ENCODE results near the gene DHRS3.
"Not testable (repeated sequence)": the region's sequence is repeated elsewhere in the genome, so short reads cannot be mapped to it uniquely, and the experiment has no call there.

DHRS3 gene

DNA sequence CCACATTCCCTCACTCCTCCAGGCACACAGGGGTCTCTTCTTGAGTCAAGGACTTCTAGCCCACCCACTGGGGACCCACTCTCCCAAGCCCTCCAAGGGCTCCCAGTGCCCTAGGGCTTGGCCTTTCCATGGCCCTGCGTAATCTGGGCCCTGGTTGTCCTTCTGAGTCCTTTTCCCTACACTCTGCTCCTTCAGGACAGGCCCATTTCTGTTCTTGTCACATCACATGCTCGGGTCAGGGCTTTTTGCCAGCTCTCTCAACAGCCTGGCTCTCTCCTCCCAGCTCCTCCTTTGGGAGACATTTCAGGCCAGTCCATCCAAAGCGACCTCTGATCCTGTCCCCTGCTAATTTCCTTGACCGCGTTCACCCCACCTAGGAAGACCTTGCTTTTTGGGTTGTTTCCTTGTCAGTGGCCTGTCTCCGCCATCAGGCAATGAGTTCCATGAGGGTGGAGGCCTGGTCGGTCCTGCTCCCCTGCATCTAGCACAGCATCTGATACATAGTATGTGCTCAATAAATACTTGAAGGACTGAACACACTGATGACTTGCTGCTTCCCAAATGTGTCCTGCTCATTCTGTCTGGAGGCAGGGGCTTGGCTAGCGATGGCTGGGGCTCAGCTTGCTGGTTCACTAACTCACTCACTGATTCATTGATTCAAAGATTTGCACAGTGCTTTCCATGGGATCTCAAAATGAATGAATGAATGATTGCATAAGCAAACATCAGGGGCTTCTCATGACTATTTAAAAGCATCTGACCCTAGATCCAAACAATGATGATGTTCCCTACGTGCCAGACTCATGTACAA, 44.8 kb downstream of the DHRS3 start:
- no peak for FAIRE-seq

DNA sequence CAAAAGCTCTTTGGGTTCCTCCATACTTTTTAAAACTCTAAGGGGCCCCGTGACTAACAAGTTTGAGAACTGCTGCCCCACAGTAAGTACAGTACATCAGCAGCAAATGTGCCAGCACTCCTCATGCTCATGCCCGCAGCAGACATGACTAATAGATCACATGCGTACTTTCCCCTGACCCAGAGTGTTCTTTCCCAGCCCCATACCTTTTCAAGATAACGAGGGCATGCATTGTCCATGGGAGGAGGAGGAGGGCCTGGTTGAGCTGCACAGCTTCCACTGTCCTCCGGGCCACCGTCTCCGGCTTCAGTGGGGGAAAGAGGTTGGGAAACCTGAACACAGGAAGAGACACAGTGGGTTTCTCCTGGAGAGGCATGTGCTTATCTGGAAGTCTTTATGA, 45.5 kb downstream of the DHRS3 start:
- no peak for FAIRE-seq

DNA sequence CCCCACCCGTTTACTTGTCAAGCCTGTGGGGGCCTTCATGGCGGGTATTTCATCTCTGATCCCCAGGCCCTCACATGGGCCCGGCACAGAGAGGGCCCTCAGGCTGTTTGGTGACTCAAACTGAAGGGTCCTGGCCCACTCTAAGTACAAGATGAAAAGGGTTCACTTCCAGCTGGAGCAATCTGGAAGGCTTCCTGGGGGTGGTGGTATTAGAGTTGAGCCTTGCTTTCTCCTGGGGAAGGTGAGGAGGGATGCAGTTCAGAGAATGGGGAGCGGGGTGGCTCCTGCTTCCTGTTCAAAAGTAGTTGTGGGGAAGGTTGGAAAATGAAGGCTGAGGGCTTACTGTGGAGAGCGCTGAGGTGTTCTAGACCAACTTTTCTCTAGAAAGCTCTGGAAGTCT, 47.7 kb downstream of the DHRS3 start:
- no peak for FAIRE-seq

DNA sequence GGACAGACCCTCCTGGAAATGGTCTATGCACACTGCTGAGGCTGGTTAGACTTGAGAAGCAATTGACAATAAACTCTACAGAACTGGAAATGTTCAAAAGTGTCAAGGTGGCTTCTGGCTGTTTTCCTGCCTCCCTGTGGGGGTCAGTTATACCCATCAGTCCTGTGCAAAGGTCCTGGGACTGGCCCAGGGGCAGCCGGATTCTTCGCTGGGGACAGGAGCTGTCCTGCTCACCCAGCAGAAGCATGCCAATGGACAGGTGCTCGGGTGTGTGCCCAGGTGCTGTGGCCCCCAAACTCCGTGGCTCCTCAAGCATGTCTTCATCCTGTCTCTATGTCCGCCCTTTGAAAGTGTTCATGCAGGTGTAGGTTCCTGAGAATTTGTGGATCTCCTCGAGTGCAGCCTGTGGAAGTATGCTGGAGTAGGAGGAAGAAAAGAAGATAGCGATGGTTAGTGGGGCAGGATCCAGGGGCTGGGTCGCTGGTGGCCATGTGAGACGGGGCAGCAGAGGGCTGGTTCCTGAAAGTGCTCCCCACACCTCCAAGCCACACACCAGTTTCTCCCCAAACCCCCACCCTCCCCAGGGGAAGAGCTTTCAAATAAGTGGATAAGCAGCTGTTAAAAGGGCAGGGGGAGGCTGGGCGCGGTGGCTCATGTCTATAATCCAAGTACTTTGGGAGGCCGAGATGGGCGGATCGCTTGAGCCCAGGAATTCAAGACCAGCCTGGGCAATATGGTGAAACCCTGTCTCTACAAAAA, 49.8 kb downstream of the DHRS3 start:
- no peak for FAIRE-seq

DNA sequence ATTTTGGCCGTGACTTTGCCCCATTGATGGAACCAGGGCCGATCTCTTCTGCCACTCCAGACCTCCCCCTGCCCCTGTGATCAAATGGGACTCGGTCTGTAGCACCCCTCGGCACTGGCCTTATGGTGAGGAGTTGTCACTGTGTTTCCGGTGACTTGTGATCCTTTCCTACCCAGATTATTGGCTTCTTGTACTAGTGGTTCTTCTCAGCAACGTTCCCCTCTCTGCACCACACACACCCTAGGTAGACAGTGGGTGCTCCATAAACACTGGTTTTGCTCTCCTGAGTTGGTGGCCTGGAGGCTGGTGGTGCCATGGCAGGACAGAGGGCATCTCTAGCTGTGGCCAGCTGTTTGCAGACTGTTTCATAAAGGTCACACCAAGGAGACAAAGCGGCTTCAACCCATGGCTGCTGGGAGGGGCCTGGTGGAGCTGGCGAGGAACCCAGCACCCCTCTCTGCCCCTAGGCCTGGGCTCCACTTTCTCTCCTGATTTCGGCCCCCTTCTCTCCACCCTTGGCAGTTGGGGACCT, 50.7 kb downstream of the DHRS3 start:
- FAIRE-seq = no peak

DNA sequence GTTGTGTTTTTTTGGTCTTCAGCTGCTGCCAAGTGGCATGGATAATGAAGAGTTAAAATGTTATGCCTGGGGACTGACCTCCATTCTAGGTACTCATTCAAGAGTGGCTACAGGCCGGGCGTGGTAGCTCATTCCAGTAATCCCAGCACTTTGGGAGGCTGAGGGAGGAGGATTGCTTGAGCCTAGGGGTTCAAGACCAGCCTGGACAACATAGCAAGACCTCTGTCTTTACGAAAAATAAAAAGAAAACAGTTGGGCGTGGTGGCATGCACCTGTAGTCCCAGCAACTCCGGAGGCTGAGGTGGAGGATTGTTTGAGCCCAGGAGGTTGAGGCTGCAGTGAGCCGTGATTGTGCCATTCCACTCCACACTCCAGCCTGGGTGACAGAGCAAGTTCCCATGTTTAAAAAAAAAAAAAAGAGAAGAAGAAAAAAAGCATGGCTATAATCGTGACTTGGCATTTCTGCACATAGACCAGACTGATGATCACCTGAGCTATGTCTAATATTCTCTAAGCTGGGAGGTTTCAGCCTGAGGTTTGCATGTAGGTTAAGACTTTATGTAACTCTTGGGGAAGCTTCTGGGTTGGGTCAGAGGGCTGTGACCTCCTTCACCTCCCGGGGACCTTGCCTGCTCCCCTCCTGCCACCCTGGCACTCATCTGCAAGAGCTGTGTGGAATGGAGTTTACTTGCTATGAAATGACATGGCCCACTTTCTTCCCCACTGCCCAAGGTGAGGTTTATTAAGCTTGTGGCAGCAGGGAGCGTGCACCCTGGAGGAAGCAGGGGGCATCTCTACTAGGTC, 51.3 kb downstream of the DHRS3 start:
- no peak for FAIRE-seq

DNA sequence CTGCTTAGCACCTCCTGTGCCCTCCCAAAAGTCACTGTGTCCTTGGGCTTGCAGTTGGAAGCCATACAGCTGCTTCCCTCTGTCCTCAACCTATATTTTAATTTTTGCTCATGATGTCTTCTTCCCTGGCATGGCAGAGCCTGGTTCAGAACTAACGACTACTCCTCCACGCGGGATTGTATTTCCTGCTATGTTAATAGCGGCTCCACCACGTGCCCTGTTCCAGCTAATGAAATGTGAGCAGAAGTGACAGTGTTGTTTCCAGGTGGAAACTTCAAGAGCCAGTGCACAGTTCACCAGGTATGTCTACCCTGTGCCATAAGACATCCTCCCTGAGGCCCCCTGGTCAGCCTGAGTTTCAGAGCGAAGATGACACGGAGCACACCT, 52.1 kb downstream of the DHRS3 start:
- no peak for FAIRE-seq

DNA sequence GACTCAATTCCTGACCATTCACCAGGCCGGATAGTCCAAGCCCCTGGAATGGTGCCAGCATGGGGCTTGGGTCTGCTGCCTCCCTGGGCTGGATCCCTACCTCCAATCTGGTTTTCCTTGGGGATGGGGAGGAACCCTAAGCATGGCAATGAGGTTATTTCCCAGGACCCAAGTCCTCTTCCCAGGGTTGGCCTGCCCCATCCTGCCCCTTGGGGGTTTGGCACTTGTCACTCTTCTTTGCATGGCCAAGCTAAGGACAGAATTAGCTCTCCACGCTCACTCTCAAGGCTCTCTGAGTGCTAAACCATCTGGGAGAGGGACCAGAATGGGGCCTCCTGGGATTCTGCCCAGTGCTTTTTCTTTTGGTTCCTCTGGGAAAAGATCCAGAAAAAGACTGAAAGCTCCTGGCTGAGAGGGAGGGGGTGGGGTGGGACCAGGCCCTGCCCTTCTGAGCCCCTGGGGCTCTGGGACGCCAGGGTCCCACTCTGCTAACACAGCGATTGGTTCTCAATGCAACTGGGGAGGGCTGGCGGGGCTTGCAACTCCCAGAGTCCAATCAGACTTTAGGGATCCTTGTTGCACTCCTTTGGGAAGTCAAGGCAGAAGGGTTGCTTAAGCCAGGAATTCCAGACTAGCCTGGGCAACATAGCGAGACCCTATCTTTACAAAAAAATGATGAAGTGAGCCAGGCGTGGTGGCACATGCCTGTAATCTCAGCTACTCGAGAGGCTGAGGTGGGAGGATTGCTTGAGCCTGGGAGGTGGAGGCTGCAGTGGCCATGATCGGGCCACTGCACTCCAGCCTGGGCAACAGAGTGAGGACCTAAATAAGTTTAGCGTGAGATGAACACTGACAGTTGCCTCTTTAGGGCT, 52.7 kb downstream of the DHRS3 start:
- no peak for FAIRE-seq

DNA sequence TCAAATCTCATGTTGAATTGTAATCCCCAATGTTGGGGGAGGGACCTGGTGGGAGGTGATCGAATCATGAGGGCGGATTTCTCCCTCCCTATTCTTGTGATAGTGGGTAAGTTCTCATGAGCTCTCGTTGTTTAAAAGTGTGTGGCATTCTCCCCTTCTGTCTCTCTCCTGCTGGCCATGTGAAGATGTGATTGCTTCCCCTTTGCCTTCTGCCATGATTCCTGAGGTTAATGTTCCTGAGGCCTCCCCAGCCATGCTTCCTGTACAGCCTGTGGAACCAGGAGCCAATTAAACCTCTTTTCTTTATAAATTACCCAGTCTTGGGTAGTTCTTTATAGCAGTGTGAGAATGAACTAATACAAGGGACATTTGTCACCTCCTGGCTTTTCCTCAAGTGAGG, 53.8 kb downstream of the DHRS3 start:
- not testable (repeated sequence) for FAIRE-seq

DNA sequence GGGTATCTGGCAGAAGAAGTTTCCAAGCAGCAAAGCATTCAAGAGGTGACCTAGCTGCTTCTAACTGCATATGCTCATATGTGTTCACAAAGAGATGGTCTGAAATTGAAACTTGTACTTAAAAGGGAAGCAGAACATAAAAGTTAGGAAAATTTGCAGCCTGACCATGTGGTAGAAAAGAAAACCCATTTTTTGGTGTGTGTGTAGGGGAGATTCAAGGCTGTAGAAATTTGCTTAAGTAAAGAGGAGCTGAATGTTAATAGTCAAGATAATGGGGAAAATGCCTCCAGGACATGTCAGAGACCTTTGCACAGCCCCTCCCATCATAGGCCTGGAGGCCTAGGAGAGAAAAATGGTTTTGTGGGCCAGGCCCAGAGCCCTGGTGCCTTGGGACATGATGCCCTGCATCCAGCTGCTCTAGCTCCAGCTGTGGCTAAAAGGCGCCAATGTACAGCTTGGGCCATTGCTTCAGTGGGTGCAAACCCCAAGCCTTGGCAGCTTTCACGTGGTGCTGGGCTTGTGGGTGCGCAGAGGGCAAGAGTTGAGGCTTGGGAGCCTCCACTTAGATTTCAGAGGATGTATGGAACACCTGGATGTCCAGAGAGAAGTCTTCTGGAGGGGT, 54.9 kb downstream of the DHRS3 start:
- no peak for FAIRE-seq

DNA sequence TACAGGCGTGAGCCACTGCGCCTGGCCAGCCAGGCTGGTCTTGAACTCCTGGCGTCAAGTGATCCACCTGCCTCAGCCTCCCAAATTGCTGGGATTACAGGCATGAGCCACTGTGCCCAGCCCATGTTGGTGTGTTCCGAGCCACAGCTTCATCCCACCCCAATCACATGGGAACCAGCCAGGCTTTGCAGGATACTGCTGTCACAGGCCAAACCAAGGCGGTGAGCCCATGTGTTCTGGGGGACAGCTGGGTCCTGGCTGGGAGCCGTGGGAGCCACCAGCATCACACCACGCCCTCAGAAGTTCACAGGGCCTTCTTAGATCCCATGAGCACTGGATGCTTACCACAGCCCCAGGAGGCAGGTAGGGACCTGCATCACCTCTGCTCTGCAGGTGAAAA, 56.9 kb downstream of the DHRS3 start:
- FAIRE-seq = no peak

DNA sequence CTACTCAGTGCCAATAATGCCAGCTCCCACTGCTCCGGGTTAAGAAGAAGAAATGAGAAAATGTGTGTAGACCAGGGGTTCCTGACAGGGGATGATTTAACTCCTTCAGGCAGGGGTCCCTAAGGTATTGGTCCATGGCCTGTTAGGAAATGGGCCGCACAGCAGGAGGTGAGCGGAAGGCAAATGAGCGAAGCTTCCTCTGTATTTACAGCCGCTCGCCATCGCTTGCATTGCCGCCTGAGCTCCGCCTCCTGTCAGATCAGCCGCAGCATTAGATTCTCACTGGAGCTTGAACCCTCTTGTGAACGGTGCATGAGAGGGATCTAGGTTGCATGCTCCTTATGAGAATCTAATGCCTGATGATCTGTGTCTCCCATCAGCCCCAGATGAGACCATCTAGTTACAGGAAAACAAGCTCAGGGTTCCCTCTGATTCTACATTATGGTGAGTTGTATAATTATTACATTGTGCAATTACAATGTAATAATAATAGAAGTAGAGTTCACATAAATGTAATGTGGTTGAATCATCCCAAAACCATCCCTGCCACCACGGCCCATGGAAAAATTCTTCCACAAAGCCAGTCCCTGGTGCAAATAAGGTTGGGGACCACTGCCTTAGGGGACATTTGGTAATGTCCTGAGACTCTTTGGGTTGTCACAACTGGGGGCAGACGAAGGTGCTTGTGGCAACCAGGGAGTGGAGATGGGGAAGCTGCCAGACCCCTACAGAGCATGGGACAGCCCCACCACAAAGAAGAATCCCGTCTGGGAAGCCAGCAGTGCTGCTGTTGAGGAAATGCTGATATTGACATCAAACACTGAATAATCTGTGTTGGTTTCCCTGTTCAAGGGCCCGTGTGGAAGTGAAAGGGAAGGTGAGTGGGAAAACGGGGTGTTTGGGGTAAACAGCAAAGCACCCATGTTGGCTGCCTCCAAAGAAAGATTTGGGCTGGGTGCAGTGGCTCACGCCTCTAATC, 60.8 kb downstream of the DHRS3 start:
- FAIRE-seq = no peak

DNA sequence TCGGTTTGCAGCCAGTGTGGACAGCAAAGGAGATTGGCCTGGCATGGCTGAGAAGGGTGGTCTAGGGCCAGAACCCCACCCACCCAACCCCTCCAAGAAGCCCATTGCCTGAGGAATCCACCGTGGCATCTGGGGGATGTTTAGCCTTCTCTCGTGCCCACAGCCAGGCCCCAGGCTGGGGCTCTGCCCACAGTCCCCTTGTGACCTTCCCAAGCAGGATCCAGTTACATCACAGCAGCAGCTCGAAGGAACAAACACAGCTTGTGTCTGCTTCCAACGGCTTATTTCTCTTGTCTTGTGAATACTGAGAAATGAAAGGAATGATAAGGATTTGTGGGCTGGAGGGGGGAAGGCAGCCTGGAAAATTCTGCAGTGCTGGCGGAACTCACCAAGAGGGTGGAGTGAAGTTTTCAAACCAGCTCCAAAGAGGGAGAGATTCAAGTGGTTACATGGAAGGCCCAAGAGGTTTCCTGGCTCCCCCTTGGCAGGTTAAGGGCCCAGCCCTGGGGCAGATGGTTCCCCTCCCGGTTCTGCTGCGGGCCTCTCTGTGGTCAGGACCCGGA, 61.6 kb downstream of the DHRS3 start:
- no peak for FAIRE-seq

DNA sequence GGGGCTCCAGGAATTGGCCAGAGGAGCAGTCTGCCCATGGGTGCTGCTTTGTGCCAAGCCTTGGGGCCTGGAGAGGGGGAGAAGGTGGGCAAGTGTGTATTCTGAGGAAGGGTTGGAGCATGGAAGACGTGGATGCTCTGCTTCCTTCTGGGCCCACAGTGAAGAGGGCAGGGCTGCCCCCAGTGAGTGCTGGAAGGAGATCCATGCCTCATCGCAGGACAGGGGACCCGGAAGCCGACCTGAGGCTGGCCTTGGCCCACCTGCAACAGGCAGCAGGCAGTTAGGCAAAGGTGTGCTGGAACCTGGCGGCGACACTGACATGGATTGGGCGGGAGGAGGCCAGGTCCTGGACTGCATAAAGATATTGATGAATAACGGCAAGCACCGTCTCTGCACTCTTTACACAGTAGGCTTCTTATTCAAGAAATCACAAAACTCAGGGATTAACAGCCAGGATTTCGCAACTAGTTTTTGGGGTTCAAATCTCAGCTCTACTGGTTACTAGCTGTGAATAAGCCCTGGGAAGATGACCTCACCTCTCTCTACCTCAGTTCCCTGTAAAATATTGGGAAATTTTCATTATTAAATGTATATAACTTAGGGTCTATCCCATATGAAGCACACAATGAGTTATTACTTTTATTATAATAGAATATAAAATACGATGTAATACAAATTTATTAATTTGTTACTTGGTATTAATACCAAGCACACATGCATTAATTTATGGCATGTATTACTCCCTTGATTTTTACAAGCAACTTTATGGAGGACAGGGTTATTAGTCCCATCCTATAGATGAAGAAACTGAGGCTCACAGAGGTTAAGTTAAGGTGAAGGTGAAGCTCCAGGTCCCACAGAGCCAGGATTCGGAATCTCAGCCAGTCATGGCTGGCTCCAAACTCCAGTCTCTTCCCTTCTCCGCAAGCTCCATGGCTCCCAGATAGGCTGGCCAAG, 62.3 kb downstream of the DHRS3 start:
- no peak for FAIRE-seq

DNA sequence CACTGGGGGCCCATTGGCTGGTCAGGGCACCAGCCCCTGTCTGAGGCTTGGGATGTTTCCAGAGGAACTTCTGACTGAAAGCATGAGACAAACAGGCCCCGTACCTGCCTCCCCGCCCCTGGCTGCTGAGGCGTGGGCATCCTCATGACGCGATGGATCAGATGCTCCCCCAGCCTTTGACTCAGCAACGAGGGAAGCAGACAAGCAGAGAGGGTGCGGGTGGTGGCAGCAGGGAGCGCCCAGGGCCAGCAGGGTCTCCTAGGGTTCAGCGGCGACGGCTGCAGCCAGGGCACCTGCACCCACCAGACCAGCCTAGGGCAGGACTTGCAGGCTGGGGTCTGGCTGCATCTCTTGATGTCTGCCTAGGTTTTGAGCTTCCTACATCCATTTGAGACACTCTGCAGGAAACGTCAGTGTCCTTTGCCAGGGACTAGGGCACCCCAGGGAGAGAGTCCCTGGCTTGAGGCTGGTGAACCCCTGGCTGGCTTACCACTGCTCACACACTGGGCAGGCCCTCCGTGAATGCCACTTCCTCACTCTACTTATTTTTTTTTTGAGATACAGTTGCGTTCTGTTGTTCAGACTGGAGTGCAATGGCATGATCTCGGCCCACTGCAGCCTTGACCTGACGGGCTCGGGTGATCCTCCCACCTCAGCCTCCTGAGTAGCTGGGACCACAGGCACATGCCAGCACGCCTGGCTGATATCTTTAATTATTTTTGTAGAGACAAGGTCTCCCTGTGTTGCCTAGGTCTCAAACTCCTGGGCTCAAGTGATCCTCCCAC, 63.3 kb downstream of the DHRS3 start:
- no peak for FAIRE-seq

DNA sequence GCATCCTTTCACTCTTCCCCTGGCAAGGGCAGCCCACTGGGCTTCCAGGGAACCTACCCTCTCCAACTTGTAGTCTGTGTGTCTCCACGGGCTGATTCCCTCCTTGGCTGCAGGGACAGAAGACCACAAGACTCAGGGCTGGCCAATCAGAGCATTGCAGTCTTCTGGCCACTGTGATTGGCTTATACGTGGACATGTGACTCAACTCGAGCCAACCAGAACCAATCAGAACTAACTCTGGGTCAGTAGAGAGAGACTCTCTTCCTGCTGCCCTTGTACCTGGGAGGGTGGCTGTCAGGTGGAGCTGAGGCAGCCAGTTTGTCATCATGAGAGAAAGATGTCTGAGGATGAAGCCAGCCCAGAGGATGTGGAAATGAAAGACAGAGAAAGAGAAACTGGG, 64.0 kb downstream of the DHRS3 start:
- FAIRE-seq = no peak

DNA sequence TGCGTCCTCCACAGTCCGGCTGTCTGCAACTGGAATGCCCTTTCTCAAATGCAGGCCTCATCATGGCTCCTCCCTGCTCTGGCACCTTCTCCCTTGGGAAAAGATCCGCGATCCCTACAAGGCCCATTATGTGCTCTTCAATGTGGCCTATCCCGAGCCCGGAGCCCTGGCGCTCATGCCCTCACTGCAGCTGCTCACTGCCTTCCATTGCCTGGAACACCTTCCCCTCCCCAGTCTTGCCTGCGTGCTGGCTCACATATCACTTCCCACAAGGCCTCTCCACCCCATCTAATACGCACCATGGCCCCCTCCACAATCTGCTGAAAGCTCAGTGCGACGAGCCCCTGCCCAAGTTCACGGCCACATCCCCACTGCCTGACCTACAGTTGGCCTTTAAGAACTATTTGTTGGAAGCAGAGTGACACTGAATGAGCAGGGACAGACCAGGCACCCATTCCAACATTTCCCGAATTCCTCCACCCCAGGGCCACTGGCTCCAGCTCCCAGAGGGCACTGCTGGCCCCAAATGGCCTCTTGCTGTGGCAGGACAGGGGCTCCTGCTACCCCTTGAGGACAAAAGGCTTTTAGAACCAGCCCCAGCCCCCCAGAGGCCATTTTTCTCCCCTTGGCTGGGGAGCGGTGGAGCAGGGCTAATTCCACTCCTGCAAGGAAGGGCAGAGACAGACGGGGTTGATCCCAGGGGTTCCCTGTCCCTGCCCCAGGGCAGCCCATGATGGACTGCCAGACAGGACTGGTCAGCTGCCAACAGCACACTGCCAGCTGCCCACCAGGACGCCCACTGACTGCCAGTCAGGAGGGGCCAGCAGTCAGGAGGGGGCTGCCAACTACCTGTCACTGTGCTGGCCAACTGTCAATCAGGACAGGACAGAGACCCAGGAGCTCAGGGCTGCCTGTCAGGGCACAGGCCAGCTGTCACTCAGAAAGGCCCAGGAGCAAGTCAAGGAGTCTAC, 64.8 kb downstream of the DHRS3 start:
- no peak for FAIRE-seq

Measured in islet of Langerhans (tissue), 1 donor.